Activated B cell treated with CpG ODN at 0.5 μM for 24 hours (primary cell): ENCODE measurements around the gene OPA1. TPM values are rescaled to one million over a fixed set of nuclear protein-coding genes. Genes with fewer than 3 reads are reported as not detected.

ENCODE experiments used
- ATAC-seq: fragments of 200-7000 bp; cut with Tn5 transposase; one replicate; pipeline ENCODE4 v1.10.0; 2021; ENCODE audit warnings: low read depth, mild to moderate bottlenecking, moderate library complexity
- CTCF ChIA-PET: fragments of 350-600 bp; sonication (Branson Sonifier 250); formaldehyde crosslinking; loops from one replicate; lab custom pipeline; 2021; ENCODE audit warnings: antibody characterized with exemption; lab: Charles Lee
- POLR2A ChIA-PET: fragments of 350-600 bp; sonication (Branson Sonifier 250); formaldehyde crosslinking; loops from one replicate; lab custom pipeline; 2021; ENCODE audit warnings: antibody characterized with exemption; lab: Charles Lee
- DNase-seq: peaks from one replicate; pipeline ENCODE4 v3.0.0; 2022
- H3K27ac Mint-ChIP-seq: one replicate; pipeline ENCODE4 v1.8.0; 2020; ENCODE audit warnings: mixed read lengths
- H3K27me3 Mint-ChIP-seq: one replicate; pipeline ENCODE4 v1.8.0; 2021; ENCODE audit warnings: mixed read lengths
- H3K36me3 Mint-ChIP-seq: one replicate; pipeline ENCODE4 v1.8.0; 2021; ENCODE audit warnings: low read depth, mixed read lengths
- H3K4me1 Mint-ChIP-seq: one replicate; pipeline ENCODE4 v1.8.0; 2021; ENCODE audit warnings: mixed read lengths
- H3K4me3 Mint-ChIP-seq: one replicate; pipeline ENCODE4 v1.8.0; 2020; ENCODE audit warnings: mild to moderate bottlenecking, mixed read lengths
- H3K9me3 Mint-ChIP-seq: one replicate; pipeline ENCODE4 v1.8.0; 2020; ENCODE audit warnings: mixed read lengths
- intact Hi-C: fragments of 100-400 bp; cut with micrococcal nuclease; formaldehyde crosslinking; loops from one replicate; pipeline ENCODE4 v1.15.1; 2024
- total RNA-seq: library from RNA; stranded (reverse); gene quantifications from 2 replicates; pipeline ENCODE4 v1.2.3, GENCODE V29; 2022
- TF ChIP-seq, protein P1 (sequence below): fragments of 200-600 bp; IDR thresholded peaks from one replicate; pipeline ENCODE4 v1.8.0; 2022; ENCODE audit warnings: antibody characterized with exemption, mild to moderate bottlenecking

The OPA1 gene
- total RNA-seq, 1 donor from 2014 or later, result 80.6 TPM

DNA sequence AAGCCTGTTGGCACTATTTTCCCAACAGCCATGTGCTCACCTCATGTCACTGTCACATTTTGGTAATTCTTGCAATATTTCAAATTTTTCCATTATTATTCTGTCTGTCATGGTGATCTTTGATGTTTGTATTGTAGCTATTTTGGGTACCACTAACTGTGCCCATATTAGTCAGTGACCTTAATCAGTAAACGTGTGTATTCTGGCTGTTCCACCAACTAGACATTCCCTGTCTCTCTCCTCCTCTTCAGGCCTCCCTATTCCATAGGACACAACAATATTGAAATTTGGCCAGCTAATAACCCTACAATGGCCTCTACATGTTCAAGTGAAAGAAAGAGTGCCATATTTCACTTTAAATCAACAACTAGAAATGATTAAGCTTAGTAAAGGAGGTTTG is 88.6 kb downstream of the OPA1 start:
- no peak overlapping the region for H3K27ac Mint-ChIP-seq
- H3K4me1 Mint-ChIP-seq, result no peaks in the 10 kb centered on the region
- H3K36me3 Mint-ChIP-seq, result peaks cover 28% of the 10 kb centered on the region
- POLR2A ChIA-PET, result no interaction called here
- TF ChIP-seq, protein P1, sequence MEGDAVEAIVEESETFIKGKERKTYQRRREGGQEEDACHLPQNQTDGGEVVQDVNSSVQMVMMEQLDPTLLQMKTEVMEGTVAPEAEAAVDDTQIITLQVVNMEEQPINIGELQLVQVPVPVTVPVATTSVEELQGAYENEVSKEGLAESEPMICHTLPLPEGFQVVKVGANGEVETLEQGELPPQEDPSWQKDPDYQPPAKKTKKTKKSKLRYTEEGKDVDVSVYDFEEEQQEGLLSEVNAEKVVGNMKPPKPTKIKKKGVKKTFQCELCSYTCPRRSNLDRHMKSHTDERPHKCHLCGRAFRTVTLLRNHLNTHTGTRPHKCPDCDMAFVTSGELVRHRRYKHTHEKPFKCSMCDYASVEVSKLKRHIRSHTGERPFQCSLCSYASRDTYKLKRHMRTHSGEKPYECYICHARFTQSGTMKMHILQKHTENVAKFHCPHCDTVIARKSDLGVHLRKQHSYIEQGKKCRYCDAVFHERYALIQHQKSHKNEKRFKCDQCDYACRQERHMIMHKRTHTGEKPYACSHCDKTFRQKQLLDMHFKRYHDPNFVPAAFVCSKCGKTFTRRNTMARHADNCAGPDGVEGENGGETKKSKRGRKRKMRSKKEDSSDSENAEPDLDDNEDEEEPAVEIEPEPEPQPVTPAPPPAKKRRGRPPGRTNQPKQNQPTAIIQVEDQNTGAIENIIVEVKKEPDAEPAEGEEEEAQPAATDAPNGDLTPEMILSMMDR, result no peak
- no peaks in the 10 kb centered on the region for H3K27me3 Mint-ChIP-seq
- no peak for DNase-seq
- no peak overlapping the region for H3K4me3 Mint-ChIP-seq
- CTCF ChIA-PET, result interaction anchor here (0.9 kb wide), 1 partner anchor 634 kb away, joined by 3 read pairs; no protein-coding TSS in a partner anchor
- H3K9me3 Mint-ChIP-seq, result no peaks in the 10 kb centered on the region
- intact Hi-C loops, result no loop called here
- ATAC-seq, result no peak

DNA sequence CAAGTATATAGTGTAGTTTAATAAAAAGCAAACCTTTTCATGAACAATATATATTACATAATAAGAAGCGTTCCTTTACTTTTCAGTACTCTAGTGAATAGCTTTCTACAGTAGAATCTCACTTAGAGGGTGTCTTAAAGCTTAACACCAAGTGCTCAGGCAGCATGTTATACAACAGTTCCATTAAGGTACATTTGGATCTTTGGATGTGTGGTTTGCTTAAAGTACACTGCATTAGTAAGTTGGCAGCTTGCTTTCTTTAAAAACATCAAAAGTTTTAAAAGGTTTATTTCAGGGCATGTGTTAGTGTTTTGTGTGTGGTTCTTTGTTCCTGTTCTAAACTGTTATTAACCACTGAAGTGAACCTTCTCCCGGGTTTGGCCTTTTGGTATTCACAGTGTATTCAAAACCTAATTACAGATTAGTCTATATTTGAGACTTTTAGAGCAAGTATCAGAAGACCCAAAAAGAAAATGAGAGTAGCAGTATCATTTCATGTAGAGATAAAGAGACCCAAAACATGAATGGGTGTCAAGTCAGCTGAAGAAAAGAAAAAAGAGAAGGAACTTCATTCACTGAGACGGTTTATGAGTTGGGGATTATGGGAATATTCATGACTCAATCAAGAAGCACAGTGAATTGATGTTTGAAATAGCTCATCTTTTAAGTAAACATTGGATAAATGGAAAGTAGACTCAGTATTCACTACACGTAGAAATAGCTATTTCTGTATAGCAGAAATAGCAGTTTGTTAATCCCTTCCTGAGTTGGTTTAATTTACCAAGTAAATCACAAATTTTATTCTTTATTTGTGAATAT is 93.9 kb downstream of the OPA1 start:
- intact Hi-C loops, result no loop called here
- Mint-ChIP-seq H3K4me3 (no peak overlapping the region), H3K27ac (no peak overlapping the region), H3K27me3 (no peaks in the 10 kb centered on the region), H3K36me3 (peaks cover 19% of the 10 kb centered on the region), H3K4me1 (peaks cover 7% of the 10 kb centered on the region), H3K9me3 (no peaks in the 10 kb centered on the region)
- ATAC-seq (no peak), DNase-seq (no peak)
- ChIA-PET CTCF (interaction anchor here (1.3 kb wide), 1 partner anchor 657 kb away, joined by 3 read pairs; no protein-coding TSS in a partner anchor), POLR2A (no interaction called here)
- TF ChIP-seq, protein P1, result no peak

DNA sequence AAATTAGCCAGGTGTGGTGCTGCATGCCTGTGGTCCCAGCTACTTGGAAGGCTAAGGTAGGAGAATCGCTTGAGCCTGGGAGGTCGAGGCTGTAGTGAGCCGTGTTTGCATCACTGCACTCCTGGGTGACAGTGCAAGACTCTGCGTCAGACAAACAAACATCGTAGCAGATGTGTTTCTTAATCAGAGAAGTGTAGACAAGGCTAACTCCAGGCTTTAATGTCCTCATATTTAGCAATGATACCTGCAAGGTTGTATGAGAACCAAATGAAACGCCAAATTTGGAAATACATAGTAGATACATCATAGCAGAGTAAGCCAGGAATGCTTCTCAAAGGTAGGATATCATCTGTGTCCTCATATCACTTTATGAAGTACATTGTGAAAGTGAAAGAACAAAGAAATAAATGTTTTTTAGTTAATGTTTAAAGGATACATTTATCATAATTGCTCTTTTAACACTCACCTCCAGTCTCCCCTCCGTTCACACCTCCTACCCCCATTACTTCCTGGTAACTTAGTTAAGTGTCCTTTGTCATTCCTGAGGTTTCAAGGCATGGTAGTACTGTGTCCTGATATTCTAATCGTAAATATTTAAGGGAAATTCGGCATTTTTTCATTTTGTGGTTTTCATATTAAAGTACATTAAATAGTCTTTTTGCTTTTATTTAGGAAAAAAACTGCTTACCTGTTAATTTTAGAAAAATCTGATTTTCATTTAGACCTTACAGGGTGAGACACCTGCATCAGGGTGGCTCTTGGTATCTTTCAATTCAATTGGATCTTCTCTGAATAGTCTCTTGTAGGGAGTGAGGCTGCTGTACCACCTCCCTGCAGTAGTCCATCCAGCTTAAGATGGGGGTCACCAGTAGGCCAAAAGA is 96.1 kb downstream of the OPA1 start:
- ChIA-PET CTCF (no interaction called here), POLR2A (no interaction called here)
- no peak overlapping the region for H3K4me3 Mint-ChIP-seq

DNA sequence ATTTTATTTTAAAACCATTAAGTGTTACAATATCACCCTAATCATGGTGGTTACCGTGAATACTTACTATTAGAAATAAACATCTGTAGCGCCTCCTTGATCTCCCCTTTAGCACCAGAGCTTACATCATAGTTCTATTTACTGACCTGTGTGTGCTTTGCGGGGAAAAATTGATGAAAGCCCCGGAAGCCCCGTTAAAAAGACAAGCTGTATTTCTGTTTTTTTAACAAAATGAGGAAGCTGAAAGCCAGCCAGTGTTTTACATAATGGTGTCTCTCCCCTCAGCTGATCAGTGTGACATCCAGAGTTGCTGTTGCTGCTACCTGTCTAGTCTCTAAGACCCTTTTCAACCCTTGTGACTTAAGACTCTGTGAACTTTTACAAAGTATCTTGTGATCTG is 100.8 kb downstream of the OPA1 start:
- DNase-seq, result no peak
- peak overlapping the region; percentile 91 for H3K27ac Mint-ChIP-seq
- peak; percentile 89 for ATAC-seq

More for the DNA sequence above, 96.1 kb downstream of the OPA1 start:
- DNase-seq (no peak), ATAC-seq (no peak)
- Mint-ChIP-seq H3K9me3 (no peaks in the 10 kb centered on the region), H3K27ac (no peak overlapping the region), H3K27me3 (no peaks in the 10 kb centered on the region), H3K36me3 (peaks cover 22% of the 10 kb centered on the region), H3K4me1 (peaks cover 24% of the 10 kb centered on the region)
- intact Hi-C loops, result no loop called here
- TF ChIP-seq, protein P1, result no peak

More for the DNA sequence above, 100.8 kb downstream of the OPA1 start:
- ChIA-PET POLR2A (interaction anchor here (0.5 to 1.9 kb wide), 4 partner anchors 411 to 443 kb away, joined by 3 to 6 read pairs (median 4); partner anchors contain the start of gene HES1), CTCF (interaction anchor here (1.3 to 2.1 kb wide), 3 partner anchors 28 to 622 kb away, joined by 3 to 6 read pairs (median 5); no protein-coding TSS in a partner anchor)
- peaks cover 24% of the 10 kb centered on the region for H3K4me1 Mint-ChIP-seq
- no peaks in the 10 kb centered on the region for H3K9me3 Mint-ChIP-seq
- TF ChIP-seq, protein P1, result no peak
- no peaks in the 10 kb centered on the region for H3K27me3 Mint-ChIP-seq
- H3K4me3 Mint-ChIP-seq, result peak overlapping the region; percentile 61
- intact Hi-C loops, result loop anchor here (2.0 to 10.0 kb wide), 4 partner anchors 15 to 441 kb away; partner anchors contain the start of gene HES1
- peaks cover 43% of the 10 kb centered on the region for H3K36me3 Mint-ChIP-seq
